SK-N-MC (cell line): Measurements from ENCODE around the gene C2orf72.

Experiments used
- EZH2 ChIP-seq: fragments of 200-600 bp; sonication (generic); IDR thresholded peaks from one replicate; pipeline ENCODE4 v1.6.1; 2017; ENCODE audit warnings: antibody characterized with exemption
- POLR2AphosphoS5 ChIP-seq: IDR thresholded peaks from 2 replicates; pipeline ENCODE4 v1.6.1; 2012; ENCODE audit warnings: mild to moderate bottlenecking, low read depth, low read length, borderline replicate concordance

GRCh38 chr2:231010201-231010730 lies 27.1 kb upstream of the C2orf72 start:
- TF ChIP-seq EZH2: no peak
- TF ChIP-seq POLR2AphosphoS5: no peak
